AG10803 (cell line): ENCODE measurements around the gene DSCAML1.

ENCODE experiments used
- DNase-seq: peaks from one replicate; pipeline ENCODE4 v3.0.0; 2010; ENCODE audit warnings: low read depth
- H3K4me3 ChIP-seq: 2 replicates; pipeline ENCODE4 v1.5.1; 2011; ENCODE audit warnings: mild to moderate bottlenecking, low read length, control low read depth
- CTCF ChIP-seq: conservative IDR thresholded peaks from 2 replicates; pipeline ENCODE4 v1.5.1; 2011; ENCODE audit warnings: mild to moderate bottlenecking, low read length, control low read depth, inconsistent platforms

DSCAML1 gene

GRCh38 chr11:117772360-117772759 is 24.7 kb downstream of the DSCAML1 start:
- no peak overlapping the region for H3K4me3 ChIP-seq
- DNase-seq, result no peak
- TF ChIP-seq CTCF, result no peak

DNA sequence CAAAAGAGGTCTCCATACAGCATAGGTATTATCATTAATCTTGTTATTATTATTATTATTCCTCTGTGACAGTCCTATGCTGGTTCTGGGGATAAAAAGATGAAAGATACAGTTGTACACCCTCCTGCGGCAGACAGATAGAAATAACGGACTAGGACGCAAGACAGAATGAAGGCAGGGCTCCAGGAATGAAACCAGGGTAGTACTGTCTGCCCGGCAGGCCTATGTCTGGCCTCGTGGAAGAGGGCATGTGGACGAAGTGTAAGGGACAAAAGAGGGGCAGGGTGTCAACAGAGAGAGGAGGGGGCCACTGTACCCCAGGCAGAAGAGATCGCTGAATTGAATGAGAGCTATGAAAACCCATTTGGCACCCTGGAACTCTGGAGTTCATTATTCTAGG is 25.2 kb downstream of the DSCAML1 start:
- no peak for DNase-seq
- H3K4me3 ChIP-seq, result no peak overlapping the region
- no peak for TF ChIP-seq CTCF

DNA sequence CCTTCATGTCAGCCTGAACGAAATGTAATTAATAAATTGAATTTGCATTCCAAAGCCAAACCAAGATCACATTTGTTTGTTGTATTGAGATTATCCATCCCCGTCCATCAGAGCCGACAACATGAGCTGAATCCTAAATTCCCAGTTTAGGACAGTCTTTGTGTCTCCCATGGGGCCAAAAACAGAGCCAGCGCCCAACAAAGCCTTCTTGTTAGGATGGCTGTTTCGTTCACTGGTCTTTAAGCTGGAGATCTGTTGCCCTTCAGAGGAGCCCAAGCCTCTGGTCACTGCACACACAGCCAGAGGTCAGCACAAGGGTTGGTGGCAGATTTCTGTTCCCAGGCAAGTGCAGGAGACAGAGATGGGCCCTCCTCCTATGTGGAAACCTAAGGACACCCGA is 25.8 kb downstream of the DSCAML1 start:
- no peak for TF ChIP-seq CTCF
- DNase-seq, result no peak
- no peak overlapping the region for H3K4me3 ChIP-seq

DNA sequence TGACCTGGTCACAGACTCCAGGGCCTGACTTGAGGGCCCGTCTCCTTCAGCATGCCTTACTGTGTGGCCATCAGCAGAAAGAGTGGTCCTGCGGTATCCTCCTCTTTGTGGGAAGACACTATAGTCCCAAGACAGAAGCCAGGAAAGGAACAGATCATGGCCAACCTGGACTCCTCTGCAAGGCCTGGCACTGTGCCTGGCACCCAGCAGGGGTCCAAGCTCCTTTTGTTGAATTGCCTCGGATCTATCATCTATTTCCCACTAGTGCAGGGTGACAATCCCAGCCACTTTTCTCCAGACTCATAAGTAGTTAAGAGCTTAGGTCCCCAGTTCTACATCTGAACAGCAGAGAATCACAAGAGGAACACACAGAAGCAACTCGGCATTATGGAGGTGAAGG is 27.0 kb downstream of the DSCAML1 start:
- DNase-seq, result no peak
- H3K4me3 ChIP-seq, result no peak overlapping the region
- no peak for TF ChIP-seq CTCF

DNA sequence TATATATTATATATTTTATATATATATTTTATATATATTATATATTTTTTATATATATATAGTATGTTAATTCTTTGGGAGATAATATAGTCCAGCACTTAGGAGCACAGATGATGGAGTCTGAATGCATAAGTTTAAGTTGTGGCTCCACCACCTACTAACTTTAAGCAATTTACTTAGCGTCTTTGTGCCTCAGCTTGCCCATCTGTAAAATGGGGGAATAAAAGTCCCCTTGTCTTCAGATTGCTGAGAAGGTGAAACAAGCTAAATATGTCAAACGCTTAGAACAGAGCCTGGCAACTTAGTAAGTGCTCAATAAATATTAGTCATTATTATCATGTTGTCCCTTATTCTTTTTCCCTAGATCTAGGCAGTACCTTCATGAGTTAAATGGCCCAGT is 27.5 kb downstream of the DSCAML1 start:
- TF ChIP-seq CTCF, result no peak
- no peak for DNase-seq
- no peak overlapping the region for H3K4me3 ChIP-seq

DNA sequence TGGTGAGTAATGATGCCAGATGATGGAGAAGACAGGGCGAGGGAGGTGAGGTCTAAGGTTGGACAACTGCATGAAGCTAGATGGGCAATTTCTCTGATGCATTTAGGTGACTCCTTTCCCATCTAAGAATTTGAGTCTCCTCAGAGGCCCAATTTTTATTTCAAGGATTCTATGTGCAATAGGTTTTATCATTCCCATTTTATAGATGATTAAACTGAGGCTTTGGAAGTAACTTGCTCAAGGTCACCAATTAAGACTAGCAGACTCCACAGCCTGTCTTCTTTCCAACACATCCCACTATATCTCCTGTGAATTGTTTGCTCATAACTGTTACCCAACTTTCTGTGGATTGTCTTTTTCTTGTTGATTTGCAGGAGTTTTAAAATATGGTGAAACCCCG is 28.5 kb downstream of the DSCAML1 start:
- no peak for DNase-seq
- H3K4me3 ChIP-seq, result no peak overlapping the region
- TF ChIP-seq CTCF, result no peak

- no peak for TF ChIP-seq CTCF
- H3K4me3 ChIP-seq, result no peak overlapping the region
- DNase-seq, result no peak
These were observed 29.9 kb downstream of the DSCAML1 start for GRCh38 chr11:117767071-117767470.
